K562 treated with DMSO at 1 percent for 48 hours (cell line): Measurements from ENCODE around the gene OR52N1. TPM values are rescaled to one million over a fixed set of nuclear protein-coding genes. Genes with fewer than 3 reads are reported as not detected.

ENCODE experiments used
- total RNA-seq: library from RNA; unstranded; fragments of 300-600 nt; gene quantifications from 2 replicates; pipeline ENCODE4 v1.2.3, GENCODE V29; 2022; ENCODE audit warnings: low replicate concordance; ENCODE audit errors: extremely low read depth

Gene OR52N1
- total RNA-seq: not detected in 2 replicates

DNA sequence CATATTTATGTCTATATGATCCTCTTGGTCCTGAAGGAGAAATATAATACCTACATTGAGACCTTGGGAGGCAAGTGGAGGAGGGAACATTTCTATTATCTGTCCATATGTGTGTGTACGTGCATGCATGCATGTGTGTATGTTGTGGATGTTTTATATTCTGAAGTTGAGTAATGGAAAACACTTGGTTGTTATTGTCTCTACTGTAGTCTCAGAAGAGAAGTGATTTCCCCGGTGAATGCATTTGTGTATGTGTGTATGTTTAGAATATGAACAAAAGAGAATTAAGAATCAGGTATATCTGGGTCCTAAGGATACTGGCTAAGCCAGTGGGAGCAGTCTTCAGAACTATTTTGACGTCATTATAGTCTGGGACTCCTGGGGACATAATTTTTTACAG is at the start of gene OR52N1:
Gene OR52N1 (minus strand): TSS at position 101 of the 400 bp plus-strand sequence. CDS start 2,449 bp downstream, outside the sequence.

DNA sequence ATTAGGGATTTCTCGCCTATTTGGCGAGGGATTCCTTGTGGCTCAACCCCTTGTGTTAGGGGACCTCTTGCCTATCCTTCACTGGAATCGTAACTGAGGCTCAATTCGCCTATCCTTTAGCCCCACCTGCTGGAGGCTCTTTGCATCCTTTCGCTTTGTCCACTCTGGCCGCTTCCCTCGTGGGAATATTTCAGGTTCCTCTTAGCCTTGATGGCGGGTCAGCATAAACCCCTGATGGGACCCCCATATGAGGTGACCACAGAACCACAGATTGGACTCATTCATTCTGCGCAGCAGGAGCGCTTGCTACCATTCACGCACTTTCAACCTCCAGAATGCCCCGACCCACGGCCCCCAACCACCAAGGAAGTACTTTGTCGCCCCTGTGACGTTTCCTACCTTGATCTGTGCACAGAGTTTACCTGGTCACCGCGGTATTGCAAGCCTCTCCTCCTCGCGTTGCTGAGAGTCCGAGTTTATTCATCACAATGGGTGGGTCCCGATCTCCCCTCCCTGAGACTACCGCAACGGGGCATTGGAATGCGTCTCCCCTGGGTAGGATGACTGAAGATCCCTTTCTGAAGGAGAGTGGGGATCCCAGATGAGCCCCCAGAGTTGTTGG is 17.5 kb upstream of the OR52N1 start, which contains the start of gene OR52N2:
Gene OR52N2 (plus strand): TSS at position 425 of the 622 bp plus-strand sequence. CDS start 11,412 bp downstream, outside the sequence.

GRCh38 chr11:5783255-5783654 is 7.8 kb downstream of the OR52N1 start, which contains the start of gene OR52N5:
TSS of gene OR52N5 (minus strand) at chr11:5783355. CDS start at chr11:5778634, 4,721 bp downstream.

GRCh38 chr11:5753943-5754342 is 37.1 kb downstream of the OR52N1 start, which contains the start of gene OR52N4:
TSS of gene OR52N4 (plus strand) at chr11:5754243. CDS start at chr11:5754741, 498 bp downstream.

Other genes with a start within 250 kb of the OR52N1 start
- gene OR52H1, start 242.7 kb downstream of the OR52N1 start, total RNA-seq: not detected in 2 replicates
- not detected in 2 replicates for gene OR52B6, start 210.4 kb downstream of the OR52N1 start, total RNA-seq
- gene TRIM6, start 194.6 kb downstream of the OR52N1 start, total RNA-seq: not detected in 2 replicates
- gene TRIM34, start 166.3 kb downstream of the OR52N1 start, total RNA-seq: not detected in 2 replicates
- gene TRIM5, start 106.2 kb downstream of the OR52N1 start, total RNA-seq: not detected in 2 replicates
- gene TRIM22, start 101.5 kb downstream of the OR52N1 start, total RNA-seq: not detected in 2 replicates
- not detected in 2 replicates for gene OR56B1, start 54.8 kb downstream of the OR52N1 start, total RNA-seq
- gene OR52N4, start 37.0 kb downstream of the OR52N1 start, total RNA-seq: not detected in 2 replicates
- not detected in 2 replicates for gene OR52N5, start 7.9 kb downstream of the OR52N1 start, total RNA-seq
- gene OR52N2, start 17.7 kb upstream of the OR52N1 start, total RNA-seq: not detected in 2 replicates
- not detected in 2 replicates for gene OR52E6, start 50.6 kb upstream of the OR52N1 start, total RNA-seq
- gene OR52E8, start 66.4 kb upstream of the OR52N1 start, total RNA-seq: not detected in 2 replicates
- gene OR52E4, start 89.4 kb upstream of the OR52N1 start, total RNA-seq: not detected in 2 replicates
- gene OR52E5, start 101.9 kb upstream of the OR52N1 start, total RNA-seq: not detected in 2 replicates
- not detected in 2 replicates for gene OR56A3, start 151.0 kb upstream of the OR52N1 start, total RNA-seq
- gene OR56A5, start 177.2 kb upstream of the OR52N1 start, total RNA-seq: not detected in 2 replicates
- not detected in 2 replicates for gene OR52L1, start 195.7 kb upstream of the OR52N1 start, total RNA-seq
- not detected in 2 replicates for gene OR56A4, start 215.7 kb upstream of the OR52N1 start, total RNA-seq
- gene OR56A1, start 239.5 kb upstream of the OR52N1 start, total RNA-seq: not detected in 2 replicates